ENCODE measurements around the gene PSENEN.

The PSENEN gene

DNA sequence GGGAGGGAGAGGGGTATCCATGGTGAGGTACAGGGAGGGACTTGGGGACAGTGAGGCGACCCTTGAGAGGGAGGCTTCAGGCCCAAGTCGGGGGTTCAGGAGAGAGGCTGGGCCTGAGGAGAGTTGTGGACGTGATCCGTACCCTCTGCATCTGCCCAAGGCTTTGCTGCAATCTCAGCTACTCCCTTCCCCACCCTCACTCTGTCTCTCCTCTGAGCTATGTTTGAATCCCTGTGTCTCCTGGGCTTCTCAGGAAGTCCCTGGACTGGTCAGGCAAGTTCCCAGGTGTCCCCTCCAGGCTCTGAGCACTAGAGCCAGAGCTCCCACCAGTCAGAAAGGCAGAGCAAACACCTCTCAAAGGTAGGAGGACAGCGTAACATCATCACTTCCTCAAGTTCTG, 4.7 kb downstream of the PSENEN start:
- H3K4me1 ChIP-seq (ENCODE audit: control insufficient read depth, insufficient read depth, low read length): peaks cover 4% of the 10 kb centered on the region
- no peaks in the 10 kb centered on the region for H3K9me3 ChIP-seq (ENCODE audit: control insufficient read depth, insufficient read depth, low read length)
- H3K9ac ChIP-seq (ENCODE audit: low read depth, low read length): no peak overlapping the region
- peaks cover 3% of the 10 kb centered on the region for H3K27me3 ChIP-seq (ENCODE audit: control insufficient read depth, insufficient read depth, low read length)
- H3K36me3 ChIP-seq (ENCODE audit: control insufficient read depth, insufficient read depth, low read length): peaks cover 3% of the 10 kb centered on the region
- H3K4me3 ChIP-seq (ENCODE audit: low read depth, low read length): no peak overlapping the region

DNA sequence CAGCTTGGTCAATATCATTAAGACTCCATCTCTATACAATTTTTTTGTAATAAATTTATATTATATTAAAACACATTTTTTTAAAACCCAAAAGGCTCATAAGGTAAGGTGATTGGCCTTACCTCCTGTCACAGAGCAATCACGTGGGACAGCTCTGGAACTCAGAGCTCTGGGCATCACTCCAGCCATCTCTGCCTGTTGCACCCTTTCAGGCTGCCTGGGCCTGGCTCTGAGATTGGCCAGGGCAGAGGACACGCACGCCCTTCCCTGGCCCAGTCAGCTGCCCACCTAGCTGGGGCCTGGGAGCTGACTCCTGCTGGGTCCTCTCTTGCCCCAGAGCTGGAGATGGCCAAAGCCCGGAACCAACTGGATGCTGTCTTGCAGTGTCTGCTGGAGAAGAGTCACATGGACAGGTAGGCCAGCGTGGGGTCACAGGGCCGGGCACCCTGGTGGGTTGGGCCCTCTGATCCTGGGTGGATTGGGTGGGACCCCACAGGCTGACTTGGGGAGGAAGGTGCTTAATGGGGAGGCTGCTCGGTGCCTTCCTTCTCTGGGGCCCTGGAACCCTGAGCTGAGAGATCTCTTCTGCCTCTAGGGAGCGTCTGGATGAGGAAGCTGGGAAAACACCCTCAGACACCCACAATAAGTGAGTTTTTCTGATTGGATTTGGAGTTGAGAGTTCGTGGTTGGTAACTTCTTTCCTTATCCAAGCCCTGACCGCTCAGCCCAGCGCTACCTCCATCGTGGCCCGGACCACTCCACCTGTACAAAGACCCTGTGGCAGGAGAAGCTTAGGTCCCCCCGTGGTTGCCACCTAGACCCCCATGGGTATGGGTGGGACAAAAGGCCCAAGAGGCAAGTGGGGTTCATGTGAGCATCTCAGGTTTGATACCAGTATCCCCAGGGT, 6.6 kb downstream of the PSENEN start:
- Histone ChIP-seq H3K36me3 (ENCODE audit: control insufficient read depth, insufficient read depth, low read length) (peaks cover 3% of the 10 kb centered on the region), H3K9me3 (ENCODE audit: control insufficient read depth, insufficient read depth, low read length) (no peaks in the 10 kb centered on the region), H3K9ac (ENCODE audit: low read depth, low read length) (no peak overlapping the region), H3K27me3 (ENCODE audit: control insufficient read depth, insufficient read depth, low read length) (peaks cover 12% of the 10 kb centered on the region), H3K4me3 (ENCODE audit: low read depth, low read length) (no peak overlapping the region), H3K4me1 (ENCODE audit: control insufficient read depth, insufficient read depth, low read length) (peaks cover 2% of the 10 kb centered on the region)

DNA sequence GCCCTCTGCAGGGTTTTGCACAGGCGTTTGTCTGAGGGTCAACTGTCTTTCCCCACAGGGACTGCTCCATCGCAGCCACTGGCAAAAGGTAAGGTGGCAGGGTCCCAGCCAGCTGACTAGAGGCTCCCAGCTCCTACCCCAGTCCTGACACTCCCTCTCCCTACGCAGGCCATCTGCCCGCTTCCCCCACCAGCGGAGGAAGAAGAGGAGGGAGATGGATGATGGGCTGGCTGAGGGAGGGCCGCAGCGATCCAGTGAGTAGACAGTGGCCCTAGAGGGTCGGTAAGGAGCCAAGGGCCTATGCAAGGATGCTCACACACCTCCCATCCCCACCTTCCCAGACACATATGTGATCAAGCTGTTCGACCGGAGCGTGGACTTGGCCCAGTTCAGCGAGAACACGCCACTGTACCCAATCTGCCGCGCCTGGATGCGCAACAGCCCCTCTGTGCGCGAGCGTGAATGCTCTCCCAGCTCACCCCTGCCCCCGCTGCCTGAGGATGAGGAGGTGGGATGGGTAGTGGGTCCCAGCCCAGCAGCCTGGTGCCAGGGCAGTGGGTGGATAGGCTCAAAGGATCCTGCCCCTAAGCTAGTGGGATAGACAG, 7.4 kb downstream of the PSENEN start:
- H3K9me3 ChIP-seq (ENCODE audit: control insufficient read depth, insufficient read depth, low read length): no peaks in the 10 kb centered on the region

DNA sequence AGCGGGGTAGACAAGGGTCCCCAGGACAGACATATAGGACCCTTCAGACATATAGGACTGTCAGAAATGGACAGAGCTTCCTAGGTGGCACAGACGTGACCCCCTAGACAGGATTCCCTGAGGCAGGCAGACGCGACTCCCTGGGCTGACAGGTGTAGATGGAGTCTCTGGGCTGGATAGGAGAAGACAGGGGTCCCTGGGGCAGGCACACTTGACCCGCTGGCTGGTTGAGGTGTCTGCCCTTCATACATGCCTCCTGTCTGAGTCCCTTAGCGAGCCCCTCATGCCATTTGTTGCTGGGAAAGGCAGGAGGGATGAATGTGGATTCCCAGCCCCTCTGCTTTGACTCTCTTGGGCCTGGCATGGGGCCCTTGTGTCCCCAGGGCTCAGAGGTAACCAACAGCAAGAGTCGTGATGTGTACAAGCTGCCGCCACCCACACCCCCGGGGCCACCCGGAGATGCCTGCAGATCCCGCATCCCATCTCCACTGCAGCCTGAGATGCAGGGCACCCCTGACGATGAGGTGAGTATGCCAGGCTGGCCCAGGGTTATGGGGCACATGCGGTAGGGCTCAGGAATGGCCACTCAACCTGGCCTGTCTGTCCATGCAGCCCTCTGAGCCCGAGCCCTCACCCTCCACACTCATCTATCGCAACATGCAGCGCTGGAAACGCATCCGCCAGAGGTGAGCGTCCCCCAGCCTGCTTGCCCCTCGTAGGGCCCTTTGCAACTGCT, 8.4 kb downstream of the PSENEN start:
- no peak overlapping the region for H3K9ac ChIP-seq (ENCODE audit: low read depth, low read length)
- no peaks in the 10 kb centered on the region for H3K9me3 ChIP-seq (ENCODE audit: control insufficient read depth, insufficient read depth, low read length)
- peaks cover 3% of the 10 kb centered on the region for H3K36me3 ChIP-seq (ENCODE audit: control insufficient read depth, insufficient read depth, low read length)
- no peak overlapping the region for H3K4me3 ChIP-seq (ENCODE audit: low read depth, low read length)
- H3K4me1 ChIP-seq (ENCODE audit: control insufficient read depth, insufficient read depth, low read length): peaks cover 2% of the 10 kb centered on the region
- peaks cover 13% of the 10 kb centered on the region for H3K27me3 ChIP-seq (ENCODE audit: control insufficient read depth, insufficient read depth, low read length)

More for the DNA sequence above, 7.4 kb downstream of the PSENEN start:
- Histone ChIP-seq H3K9ac (ENCODE audit: low read depth, low read length) (no peak overlapping the region), H3K4me1 (ENCODE audit: control insufficient read depth, insufficient read depth, low read length) (peaks cover 2% of the 10 kb centered on the region), H3K36me3 (ENCODE audit: control insufficient read depth, insufficient read depth, low read length) (peaks cover 3% of the 10 kb centered on the region), H3K4me3 (ENCODE audit: low read depth, low read length) (no peak overlapping the region), H3K27me3 (ENCODE audit: control insufficient read depth, insufficient read depth, low read length) (peaks cover 13% of the 10 kb centered on the region)

DNA sequence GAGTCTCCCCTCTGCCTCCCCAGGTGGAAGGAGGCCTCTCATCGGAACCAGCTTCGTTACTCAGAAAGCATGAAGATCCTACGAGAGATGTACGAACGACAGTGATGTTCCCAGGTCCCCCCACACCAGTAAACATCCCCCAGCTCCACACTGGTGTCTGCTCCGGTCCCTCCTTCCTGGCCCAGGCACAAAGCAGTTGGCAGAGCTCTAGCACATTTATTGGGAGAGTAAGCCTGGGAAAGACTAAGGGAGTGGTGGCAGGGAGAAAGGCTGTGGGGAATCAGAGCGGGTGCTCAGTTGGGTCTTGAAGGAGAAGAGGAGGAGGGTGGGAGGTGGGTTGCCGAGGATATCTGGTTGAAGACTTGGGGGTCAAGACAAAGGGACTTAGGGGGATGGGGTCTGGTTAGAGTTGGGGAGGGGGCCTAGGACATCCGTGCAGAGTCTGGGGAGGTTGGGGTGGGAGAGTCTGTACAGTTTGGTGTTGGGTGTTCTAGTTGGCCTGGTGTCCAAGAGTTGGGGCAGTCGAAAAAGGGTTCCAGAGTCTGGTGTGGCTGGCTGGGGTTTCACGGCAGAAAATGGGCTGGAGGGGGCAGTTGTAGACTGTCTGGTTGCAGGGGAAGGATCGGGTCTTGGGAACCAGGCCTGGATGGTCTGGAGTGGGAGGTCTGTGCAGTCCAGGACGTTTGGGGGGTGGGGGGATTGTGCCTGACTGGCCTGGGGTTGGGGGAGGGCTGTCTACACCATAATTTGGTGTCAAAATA, 9.1 kb downstream of the PSENEN start:
- Histone ChIP-seq H3K27me3 (ENCODE audit: control insufficient read depth, insufficient read depth, low read length) (peaks cover 13% of the 10 kb centered on the region), H3K9ac (ENCODE audit: low read depth, low read length) (no peak overlapping the region), H3K9me3 (ENCODE audit: control insufficient read depth, insufficient read depth, low read length) (no peaks in the 10 kb centered on the region), H3K4me1 (ENCODE audit: control insufficient read depth, insufficient read depth, low read length) (peaks cover 2% of the 10 kb centered on the region), H3K4me3 (ENCODE audit: low read depth, low read length) (no peak overlapping the region), H3K36me3 (ENCODE audit: control insufficient read depth, insufficient read depth, low read length) (peaks cover 3% of the 10 kb centered on the region)

DNA sequence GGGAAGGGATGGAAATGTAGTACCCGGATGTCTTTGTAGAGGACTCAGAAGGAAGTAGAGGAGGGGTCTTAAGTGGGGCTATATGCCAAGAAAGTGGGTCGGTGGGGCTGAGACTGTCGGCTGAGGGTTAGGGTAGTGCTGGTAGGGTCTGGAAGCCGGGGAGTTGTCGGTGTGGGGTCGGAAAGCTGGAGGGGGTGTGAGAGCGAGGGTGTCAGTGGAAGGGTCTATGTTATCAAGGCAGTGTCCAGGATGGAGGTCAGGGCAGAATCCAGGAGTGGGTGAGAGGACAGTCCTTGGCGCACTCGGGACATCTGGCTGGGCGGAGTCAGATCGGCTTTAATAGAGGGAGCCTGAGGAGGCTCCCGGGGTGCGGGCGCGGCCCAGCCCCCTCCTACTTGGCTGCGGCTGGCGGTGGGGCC, 9.7 kb downstream of the PSENEN start:
- H3K9me3 ChIP-seq (ENCODE audit: control insufficient read depth, insufficient read depth, low read length): no peaks in the 10 kb centered on the region
- peak overlapping the region; percentile 73 for H3K4me3 ChIP-seq (ENCODE audit: low read depth, low read length)
- H3K27me3 ChIP-seq (ENCODE audit: control insufficient read depth, insufficient read depth, low read length): peaks cover 13% of the 10 kb centered on the region
- H3K36me3 ChIP-seq (ENCODE audit: control insufficient read depth, insufficient read depth, low read length): peaks cover 8% of the 10 kb centered on the region
- no peak overlapping the region for H3K9ac ChIP-seq (ENCODE audit: low read depth, low read length)
- peaks cover 2% of the 10 kb centered on the region for H3K4me1 ChIP-seq (ENCODE audit: control insufficient read depth, insufficient read depth, low read length)

DNA sequence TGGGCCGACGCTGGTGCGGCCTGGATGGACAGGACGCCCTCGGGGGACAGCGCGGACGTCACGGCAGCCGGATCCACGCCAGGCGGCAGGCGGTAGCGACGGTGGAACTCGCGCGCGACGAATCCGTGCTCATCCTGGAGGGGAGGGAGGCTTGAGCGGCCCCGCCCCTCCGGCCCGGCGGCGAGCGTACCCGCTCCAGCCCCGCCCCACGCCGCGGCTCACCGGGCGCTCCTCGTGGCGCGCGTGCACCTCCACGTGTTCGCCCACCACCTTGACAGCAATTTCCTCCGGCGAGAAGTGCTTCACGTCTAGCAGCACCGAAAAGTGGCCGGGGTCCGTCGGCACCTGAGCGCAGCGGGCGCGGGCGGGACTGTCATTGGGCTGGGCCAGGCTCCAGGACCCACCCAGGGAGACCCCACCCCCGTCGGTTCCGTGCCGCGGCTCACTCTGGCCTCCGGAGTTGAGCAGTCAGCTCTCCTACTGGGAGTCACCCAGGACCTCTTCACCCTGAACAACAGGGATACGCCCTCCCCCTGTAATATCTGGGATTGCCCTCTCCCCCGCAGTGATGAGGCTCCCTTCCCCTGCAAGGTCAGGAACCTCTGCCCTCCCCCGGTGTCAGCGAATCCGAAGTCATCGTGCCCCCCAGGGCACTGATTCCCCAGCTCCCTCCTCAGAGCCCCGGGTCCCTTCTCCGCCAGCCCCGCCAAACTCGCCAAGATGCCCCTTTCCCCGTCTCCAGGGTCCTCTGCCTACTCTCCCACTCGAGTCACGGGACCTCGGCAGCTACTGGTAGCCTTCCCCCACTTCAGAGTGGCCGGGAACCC, 10.3 kb downstream of the PSENEN start:
- Histone ChIP-seq H3K27me3 (ENCODE audit: control insufficient read depth, insufficient read depth, low read length) (peaks cover 13% of the 10 kb centered on the region), H3K9me3 (ENCODE audit: control insufficient read depth, insufficient read depth, low read length) (no peaks in the 10 kb centered on the region), H3K36me3 (ENCODE audit: control insufficient read depth, insufficient read depth, low read length) (peaks cover 8% of the 10 kb centered on the region), H3K9ac (ENCODE audit: low read depth, low read length) (peak overlapping the region; percentile 37), H3K4me3 (ENCODE audit: low read depth, low read length) (peak overlapping the region; percentile 73), H3K4me1 (ENCODE audit: control insufficient read depth, insufficient read depth, low read length) (peaks cover 2% of the 10 kb centered on the region)

DNA sequence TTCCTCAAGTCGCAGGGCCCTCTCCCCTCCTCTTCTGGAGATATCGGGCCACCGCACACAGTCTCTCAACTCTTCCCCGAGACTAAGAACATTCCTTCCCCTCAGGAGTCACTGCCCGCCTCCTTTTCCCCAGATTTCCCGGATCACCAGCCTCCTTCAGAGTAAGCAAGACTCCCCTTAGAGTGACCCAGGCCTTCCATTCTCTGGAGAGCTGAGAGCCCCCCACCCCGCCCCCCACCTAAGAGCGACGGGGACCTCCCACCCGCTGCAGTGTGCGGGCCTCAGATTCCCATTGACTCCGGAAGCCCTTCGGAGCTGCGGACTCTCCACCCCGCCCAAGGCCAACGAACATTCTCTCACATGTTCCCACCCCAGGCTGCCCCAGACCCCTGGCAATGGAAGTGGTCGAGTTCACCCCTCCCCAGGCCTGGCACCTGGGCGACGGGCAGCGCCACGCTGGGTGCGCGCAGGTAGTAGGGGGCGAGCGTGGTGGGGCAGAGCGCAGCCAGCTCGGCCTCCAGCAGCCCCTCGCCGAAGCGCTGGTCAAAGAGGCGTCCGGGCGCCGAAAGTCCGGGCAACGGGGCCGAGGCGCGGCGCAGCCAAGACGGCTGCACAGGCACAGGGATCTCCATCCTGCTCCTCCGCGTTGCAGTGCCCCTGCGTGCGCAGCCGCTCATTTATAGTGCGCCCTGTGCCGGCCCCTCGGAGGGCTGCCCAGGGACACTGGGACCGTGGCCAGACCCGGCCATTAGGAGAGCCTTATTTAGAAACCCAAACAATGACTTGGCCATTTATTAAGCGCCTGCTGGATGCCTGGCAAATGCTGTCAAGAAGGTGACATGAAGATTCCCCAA, 11.2 kb downstream of the PSENEN start, which contains the start of gene HSPB6:
HSPB6 (minus strand) TSS at position 653 of the 854 bp plus-strand sequence; CDS start at position 632, 21 bp downstream.
- Histone ChIP-seq H3K9me3 (ENCODE audit: control insufficient read depth, insufficient read depth, low read length) (no peaks in the 10 kb centered on the region), H3K27me3 (ENCODE audit: control insufficient read depth, insufficient read depth, low read length) (peaks cover 13% of the 10 kb centered on the region), H3K4me1 (ENCODE audit: control insufficient read depth, insufficient read depth, low read length) (peaks cover 2% of the 10 kb centered on the region), H3K4me3 (ENCODE audit: low read depth, low read length) (peak within 1 kb of the TSS; percentile 73), H3K36me3 (ENCODE audit: control insufficient read depth, insufficient read depth, low read length) (peaks cover 8% of the 10 kb centered on the region), H3K9ac (ENCODE audit: low read depth, low read length) (peak within 1 kb of the TSS; percentile 37)

DNA sequence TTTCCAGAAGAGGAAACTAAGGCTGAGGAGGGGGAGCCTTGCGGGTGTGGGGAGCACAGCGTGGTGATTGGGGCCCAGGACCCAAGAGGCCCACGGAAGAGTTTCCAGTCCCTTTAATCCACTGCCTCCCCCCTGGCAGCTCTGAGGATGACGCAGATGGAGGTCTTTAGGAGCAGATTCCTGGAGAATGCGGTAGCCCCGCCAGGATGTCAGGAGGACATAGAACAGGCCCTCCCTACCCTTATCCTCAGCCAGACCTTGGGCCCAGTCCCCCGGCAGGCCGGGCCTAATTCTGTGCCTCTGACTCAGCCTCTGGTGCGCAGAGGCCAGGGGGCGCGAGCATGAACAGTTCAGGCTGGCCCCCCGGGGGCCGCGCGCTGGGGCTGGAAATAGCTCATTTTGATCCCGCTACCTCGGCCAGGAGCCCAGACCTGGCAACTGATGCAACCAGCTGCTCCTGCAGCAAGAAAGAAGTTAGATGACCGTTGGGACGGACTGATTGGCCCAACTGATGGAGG, 11.8 kb downstream of the PSENEN start:
- peaks cover 13% of the 10 kb centered on the region for H3K27me3 ChIP-seq (ENCODE audit: control insufficient read depth, insufficient read depth, low read length)
- peaks cover 2% of the 10 kb centered on the region for H3K4me1 ChIP-seq (ENCODE audit: control insufficient read depth, insufficient read depth, low read length)
- no peak overlapping the region for H3K9ac ChIP-seq (ENCODE audit: low read depth, low read length)
- H3K4me3 ChIP-seq (ENCODE audit: low read depth, low read length): peak overlapping the region; percentile 73
- H3K9me3 ChIP-seq (ENCODE audit: control insufficient read depth, insufficient read depth, low read length): no peaks in the 10 kb centered on the region
- H3K36me3 ChIP-seq (ENCODE audit: control insufficient read depth, insufficient read depth, low read length): peaks cover 13% of the 10 kb centered on the region

Data from iPS-15b (cell line).